Neural progenitor cell (in vitro differentiated cells): ENCODE data around the gene TBL1Y.

Source experiments
- CTCF ChIP-seq: fragments of 200-600 bp; sonication (generic); IDR thresholded peaks from 2 replicates; pipeline ENCODE4 v1.5.1; 2017; ENCODE audit warnings: antibody characterized with exemption, mild to moderate bottlenecking
- EZH2 ChIP-seq: fragments of 200-600 bp; sonication (generic); IDR thresholded peaks from 2 replicates; pipeline ENCODE4 v1.6.1; 2017; ENCODE audit warnings: antibody characterized with exemption, mild to moderate bottlenecking, moderate library complexity

GRCh38 chrY:7056886-7057285, 146.4 kb downstream of the TBL1Y start:
- TF ChIP-seq CTCF (no peak), EZH2 (no peak)
